CD4-positive, alpha-beta T cell treated with Interleukin-4 for 1 hour (primary cell): ENCODE data around the gene LRIG3.
"Not testable (repeated sequence)": the region's sequence is repeated elsewhere in the genome, so short reads cannot be mapped to it uniquely, and the experiment has no call there.

Experiments used
- DNase-seq, 2 donors: peaks; one replicate each; pipeline ENCODE4 v3.0.0-alpha.2; 2020 to 2022

LRIG3 gene, protein sequence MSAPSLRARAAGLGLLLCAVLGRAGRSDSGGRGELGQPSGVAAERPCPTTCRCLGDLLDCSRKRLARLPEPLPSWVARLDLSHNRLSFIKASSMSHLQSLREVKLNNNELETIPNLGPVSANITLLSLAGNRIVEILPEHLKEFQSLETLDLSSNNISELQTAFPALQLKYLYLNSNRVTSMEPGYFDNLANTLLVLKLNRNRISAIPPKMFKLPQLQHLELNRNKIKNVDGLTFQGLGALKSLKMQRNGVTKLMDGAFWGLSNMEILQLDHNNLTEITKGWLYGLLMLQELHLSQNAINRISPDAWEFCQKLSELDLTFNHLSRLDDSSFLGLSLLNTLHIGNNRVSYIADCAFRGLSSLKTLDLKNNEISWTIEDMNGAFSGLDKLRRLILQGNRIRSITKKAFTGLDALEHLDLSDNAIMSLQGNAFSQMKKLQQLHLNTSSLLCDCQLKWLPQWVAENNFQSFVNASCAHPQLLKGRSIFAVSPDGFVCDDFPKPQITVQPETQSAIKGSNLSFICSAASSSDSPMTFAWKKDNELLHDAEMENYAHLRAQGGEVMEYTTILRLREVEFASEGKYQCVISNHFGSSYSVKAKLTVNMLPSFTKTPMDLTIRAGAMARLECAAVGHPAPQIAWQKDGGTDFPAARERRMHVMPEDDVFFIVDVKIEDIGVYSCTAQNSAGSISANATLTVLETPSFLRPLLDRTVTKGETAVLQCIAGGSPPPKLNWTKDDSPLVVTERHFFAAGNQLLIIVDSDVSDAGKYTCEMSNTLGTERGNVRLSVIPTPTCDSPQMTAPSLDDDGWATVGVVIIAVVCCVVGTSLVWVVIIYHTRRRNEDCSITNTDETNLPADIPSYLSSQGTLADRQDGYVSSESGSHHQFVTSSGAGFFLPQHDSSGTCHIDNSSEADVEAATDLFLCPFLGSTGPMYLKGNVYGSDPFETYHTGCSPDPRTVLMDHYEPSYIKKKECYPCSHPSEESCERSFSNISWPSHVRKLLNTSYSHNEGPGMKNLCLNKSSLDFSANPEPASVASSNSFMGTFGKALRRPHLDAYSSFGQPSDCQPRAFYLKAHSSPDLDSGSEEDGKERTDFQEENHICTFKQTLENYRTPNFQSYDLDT

DNA sequence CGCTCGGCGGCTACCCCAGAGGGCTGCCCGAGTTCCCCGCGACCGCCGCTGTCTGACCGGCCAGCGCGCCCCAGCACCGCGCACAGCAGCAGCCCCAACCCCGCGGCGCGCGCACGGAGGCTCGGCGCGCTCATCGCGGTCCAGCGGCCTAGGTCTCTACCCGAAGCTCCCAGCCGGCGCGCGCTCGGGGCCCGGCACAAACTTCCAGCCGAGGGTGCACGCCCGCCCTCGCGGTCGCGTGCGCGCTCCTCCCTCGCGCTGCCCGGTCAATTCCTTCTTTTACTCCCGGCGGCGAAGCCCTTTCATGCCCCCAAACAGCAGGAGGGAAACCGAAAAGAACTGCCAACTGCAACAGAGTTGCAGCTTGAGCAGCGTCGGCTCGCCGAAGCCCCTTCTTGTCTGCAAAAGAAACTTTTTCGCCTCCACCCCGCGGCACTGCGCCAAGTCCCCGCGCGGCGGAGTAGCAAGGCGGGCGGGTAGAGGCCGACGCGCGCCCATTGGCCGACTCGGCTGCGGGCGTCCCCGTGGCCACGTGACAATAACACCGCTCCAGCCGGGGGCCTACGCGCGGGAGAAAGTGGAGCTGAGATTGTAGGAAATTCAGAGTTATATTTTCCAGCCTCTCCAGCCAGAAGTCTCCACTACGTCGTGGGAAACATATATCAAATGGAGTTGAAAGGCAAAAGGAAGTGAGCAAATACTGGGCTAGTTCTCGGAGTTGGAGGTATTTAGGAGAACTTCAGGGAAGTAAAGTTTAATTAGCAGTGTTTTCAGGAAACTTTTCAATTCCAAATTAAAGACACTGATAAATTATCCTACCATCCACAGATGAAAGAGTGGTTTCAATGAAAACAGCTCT is at the start of gene LRIG3:
Gene LRIG3 (minus strand): TSS at position 403 of the 859 bp plus-strand sequence. CDS start 269 bp downstream, at position 134.
- DNase-seq: no peak

DNA sequence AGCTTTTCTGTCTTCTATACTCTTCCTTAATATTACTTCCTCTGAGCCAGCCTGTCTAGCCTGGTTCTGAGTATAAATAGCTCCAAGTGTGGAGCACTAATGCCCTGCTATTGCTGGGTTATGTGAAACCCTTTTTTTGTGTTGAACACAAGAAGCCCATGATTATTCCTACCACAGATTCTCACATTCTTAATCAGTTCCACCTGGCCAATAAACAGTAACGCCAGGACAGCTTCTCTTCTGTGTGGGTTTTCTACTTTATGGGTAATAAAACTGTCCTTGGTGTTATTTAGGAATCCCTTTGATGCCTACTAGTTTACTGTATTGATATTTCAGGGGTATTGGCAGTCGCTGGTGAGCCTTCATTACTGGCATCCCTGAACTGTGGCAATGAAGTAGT is 48.9 kb upstream of the LRIG3 start:
- no peak for DNase-seq

DNA sequence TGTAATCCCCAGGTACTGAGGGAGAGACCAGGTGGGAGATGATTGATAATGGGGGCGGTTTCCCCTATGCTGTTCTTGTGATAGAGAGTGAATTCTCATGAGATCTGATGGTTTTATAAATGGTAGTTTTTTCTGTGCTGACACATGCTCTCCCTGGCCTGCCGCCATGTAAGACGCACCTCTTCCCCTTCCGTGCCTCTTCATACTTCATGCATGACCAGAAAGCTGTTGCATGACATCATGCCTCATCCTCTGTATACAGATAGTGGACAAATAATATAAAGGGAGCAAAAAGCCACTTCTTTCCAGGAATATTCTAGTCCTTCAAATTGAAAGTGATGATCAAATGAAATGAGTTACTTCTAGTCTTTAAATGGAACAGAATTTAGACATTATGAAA is 47.3 kb upstream of the LRIG3 start:
- DNase-seq: no peak

DNA sequence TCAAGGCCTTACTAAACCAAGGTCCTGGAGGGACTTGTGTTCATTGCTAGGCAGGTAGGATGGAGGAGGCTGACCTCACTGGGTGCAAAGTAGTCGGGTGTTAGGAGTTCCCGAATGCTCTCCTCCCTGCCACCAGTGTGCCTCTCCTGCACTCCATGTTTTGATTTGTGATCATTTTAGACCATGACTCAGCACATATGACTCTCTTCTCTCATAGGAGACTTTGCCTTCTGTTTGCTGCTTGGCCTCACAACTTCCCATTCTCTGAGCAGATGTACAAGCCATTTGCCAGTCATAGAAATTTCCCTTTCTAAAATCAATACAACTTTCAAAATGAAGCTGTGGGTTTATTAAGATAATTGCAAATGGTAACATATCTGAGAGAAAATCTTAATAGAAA is 46.6 kb upstream of the LRIG3 start:
- no peak for DNase-seq

DNA sequence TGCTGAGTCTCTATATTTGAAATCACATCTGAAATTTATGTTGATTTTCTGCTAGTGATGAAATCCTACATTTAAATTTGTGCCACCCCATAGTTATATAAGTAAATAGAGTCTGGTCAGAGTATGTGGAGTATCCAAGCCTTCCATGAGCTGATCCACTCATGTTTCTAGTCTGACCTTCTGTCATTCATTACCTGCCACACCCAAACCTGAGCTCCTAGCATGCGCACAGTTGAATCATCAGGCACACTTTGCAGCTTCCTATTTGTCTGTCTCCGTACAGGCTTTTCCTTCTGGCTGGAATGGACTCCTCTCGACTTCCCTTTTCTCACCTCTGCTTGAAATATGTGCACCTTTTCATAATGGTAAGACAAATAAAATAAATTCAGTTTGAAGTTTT is 45.3 kb upstream of the LRIG3 start:
- DNase-seq: no peak

DNA sequence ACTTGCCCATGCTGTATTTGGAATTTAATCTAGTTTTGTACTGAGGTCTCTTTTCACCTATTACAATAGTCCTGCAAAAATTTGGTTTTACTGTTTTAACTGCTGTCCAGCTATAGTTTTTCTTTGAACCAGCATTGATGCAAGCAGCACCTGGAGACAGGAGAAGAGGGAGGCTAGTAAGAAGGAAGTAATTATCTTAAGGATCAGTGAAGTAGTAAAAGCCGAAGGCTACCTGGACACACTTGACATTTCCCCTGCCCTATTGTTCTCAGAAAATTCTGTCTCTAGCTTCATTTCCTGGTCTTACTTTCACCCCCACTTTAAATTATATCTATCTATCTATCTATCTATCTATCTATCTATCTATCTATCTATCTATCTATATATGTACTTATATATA is 43.5 kb upstream of the LRIG3 start:
- no peak for DNase-seq

DNA sequence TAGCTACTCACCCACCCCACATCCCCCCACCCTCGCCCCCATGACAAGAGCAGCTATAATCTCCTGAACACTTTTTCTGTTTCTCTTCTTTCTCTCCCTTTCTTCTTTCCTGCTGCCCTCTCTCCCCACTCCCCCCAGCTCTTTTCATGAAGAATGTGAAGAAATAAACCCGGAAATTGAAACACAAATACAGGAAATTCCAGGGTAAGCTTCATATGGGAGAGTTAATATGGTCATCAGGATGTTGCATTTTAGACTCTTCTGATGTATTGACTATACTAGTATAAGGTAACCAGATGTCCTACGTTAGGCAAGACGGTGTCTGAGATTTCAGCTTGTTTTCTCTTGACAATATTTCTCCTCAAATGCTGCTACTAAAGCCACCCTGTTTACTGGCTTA is 41.6 kb upstream of the LRIG3 start:
- DNase-seq: no peak

DNA sequence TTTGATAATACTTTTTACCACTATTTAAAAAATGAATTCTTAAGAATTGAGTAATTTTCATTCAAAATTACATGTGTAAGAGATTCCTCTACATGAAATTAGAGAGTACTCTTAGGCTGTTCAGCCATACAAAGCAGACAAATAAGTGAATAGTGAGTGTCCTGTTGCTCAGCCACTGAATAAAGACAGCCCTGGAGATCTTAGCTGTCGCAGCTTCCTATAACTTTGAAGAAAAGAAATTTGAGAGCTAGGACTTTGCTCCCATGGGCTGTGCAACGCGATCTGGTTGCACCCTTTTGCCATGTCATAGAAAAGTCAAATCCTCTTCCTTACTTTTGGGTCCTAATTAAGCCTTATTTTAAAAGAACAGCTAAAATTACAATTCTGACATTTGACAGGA is 40.9 kb upstream of the LRIG3 start:
- DNase-seq: no peak

DNA sequence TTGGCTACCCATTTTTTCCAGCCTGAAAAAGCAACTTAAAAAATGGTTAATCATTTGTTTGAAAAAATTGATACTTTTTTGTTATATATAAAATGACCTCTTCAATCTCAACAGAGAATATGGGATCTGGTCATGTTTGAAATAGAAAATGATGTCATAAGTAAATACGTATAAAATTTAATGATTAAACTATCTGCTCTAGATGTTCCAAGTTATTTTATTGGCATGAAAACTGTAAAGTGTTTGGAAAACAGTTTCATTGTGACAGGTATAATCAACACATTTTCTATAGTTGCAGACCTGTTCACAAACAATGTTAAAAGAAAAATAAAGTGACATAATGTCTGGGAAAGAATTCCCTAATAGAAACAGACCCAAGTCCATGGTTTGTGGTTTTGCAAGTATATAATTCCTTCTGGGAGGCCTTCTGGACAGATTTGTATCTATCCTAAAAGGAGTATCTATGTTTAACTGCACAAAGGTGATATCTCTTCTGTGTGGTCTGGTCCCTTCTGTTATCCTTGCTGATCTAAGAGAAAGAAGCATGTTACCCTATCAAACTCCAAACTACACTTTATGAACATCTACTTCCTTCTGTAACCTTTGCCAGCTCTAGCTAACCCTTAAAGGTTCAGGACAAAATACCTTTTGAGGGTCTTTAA is 39.5 kb upstream of the LRIG3 start:
- no peak for DNase-seq

DNA sequence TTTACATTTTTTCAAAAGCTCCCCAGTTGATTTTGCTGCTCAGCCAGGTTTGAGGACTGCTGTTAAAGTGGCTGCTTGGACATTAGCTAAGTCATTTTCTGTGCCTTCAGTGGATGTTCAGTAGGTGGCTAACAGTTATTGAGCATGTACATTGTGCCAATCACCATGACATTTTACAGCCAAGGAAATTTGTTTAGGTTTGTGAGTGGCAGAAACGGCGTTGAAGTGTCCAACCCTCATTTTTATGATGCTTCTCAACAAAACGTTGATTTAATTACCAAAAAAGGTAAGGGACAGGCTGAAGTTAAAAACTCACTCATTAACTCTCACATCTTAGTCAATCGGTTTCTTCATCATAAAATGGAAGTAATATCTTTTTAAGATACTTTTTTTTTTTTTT is 37.0 kb upstream of the LRIG3 start:
- no peak for DNase-seq

DNA sequence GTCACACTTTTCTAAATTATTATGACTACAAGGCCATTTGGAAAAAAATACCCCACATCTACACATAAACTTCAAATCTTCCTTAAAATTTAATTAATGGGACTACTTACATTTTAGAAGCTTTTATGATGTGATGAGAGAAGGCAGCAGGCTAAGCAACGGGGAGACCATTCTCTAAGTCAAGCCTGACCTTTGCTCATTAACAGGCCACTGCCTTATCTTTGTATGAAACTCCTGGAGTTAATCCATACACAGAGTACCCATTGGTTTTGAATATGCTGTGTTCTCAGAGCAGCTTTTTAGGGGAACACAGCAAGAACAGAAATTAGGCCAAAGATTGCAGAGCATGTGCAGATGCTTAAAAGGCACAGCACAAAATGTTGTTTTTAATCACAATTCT is 35.5 kb upstream of the LRIG3 start:
- DNase-seq: no peak

DNA sequence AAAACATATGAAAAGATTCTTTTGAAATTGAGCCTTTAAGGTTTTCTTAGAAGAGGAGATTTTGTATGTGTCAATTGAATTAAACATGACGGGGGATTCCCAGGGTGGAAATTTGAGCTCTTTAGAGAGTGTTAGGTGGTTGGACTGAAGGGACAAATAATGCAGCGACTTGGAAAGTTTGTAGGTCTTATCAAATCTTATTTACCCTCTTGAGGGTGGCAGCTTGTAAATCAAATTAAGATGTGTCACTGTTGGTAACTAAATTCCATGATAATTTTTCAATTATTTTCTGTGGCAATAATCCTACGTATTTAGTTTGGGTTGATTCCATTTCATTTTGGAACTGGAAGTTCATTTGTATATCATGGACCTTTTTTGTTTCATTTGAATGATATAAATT is 33.7 kb upstream of the LRIG3 start:
- DNase-seq: no peak

DNA sequence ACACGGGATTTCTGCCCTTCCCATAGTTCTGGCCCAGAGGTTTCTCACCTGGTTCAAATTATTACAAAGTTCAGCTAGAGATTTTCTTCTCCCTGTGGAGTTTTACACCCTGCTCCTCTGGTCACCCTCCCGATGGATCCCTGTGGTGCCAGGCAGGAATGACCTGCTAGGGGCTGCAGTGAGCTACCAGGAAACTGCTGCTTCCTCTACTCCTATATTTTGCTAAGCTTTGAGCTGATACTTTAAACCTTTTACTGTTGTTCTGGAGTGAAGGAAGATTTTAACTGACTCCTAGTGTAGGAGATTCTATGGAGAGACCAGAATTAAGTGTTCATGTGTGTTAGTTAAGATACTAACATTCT is 30.4 kb upstream of the LRIG3 start:
- DNase-seq: no peak

DNA sequence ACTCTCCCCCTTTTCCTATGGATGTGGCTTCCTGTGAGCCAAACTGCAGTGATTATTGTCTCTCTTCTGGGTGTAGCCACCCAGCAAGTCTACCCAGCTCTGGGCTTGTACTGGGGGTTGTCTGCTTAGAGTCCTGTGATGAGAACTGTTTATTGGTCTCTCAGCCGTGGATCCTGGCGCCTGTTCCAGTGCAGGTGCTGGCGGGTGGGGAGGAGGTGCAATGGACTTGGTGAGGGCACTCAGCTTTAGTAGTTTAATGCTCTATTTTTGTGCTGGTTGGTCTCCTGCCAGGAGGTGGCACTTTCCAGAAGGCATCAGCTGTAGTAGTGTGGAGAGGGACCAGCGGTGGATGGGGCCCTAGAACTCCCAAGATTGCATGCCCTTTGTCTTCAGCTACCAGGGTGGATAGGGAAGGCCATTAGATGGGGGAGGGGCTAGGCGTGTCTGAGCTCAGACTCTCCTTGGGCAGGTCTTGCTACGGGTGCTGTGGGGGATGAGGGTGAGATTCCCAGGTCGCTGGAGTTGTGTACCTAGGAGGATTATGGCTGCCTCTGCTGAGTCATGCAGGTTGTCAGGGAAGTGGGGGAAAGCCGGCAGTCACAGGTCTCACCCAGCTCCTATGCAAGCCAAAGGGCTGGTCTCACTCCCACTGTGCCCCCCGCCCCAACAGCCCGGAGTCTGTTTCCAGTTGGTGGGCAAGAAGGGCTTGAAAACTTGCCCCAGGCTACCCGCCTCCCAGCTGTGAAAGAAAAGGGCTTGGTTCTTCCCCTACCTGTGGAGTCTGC is 29.8 kb upstream of the LRIG3 start:
- DNase-seq: not testable (repeated sequence)

DNA sequence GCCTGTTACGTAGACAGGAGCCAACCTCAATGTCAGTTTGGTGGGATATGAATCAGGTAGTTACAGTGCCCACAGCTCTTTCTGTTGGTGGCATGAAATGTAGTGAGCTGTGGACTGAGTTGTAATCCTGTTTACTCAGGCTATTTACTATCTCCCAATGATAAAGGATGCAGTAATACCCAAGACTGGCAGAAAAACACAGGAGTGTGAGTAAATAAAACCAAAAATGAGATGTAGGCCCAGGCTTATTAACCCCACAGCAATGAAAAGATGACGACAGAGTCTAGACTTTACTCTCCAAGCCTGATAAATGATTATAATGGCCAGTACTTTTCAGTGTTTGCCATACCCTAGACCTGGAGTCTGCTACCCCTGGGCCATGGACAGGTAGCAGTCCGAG is 22.8 kb upstream of the LRIG3 start:
- no peak for DNase-seq

DNA sequence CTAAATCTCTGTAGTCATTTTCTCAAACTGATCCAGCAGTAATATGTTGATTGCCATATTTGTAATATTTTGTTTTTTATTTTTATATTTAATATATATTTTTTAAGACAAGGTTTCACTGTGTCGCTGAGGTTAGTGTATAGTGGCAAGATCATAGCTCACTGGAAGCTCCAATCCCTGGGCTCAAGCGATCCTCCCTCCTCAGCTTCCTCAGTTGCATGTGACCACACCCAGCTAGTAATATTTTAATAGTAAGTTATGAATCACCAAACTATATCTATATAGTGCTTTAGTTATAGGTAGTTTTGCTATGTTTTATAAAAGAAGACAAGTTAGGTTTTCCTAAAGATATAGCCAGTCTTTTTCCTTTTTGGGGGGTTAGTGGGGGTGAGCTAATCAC is 22.0 kb upstream of the LRIG3 start:
- no peak for DNase-seq

DNA sequence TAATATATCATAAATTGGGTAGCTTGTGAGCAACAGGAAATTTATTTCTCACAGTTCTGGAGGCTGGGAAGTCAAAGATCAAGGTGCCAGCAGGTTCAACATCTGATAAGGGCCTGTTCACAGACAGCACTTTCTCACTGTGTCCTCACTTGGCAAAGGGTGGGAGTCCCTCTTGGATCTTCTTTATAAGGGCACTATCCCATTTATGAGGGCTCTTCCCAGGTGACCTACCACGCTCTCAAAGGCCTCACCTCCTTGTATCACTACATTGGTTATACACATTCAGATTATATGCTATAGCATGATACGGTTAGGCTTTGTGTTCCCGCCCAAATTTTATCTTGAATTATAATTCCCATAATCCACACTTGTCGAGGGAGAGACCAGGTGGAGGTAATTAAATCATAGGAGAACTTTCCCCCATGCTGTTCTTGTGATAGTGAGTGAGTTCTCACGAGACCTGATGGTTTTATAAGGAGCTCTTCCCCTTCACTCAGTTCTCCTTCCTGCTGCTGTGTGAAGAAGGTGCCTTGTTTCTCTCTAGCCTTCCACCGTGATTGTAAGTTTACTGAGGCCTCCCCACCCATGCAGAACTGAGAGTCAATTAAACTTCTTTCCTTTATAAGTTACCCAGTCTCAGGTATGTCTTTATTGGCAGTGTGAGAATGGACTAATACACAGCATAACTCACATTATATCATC is 19.2 kb upstream of the LRIG3 start:
- DNase-seq: no peak

DNA sequence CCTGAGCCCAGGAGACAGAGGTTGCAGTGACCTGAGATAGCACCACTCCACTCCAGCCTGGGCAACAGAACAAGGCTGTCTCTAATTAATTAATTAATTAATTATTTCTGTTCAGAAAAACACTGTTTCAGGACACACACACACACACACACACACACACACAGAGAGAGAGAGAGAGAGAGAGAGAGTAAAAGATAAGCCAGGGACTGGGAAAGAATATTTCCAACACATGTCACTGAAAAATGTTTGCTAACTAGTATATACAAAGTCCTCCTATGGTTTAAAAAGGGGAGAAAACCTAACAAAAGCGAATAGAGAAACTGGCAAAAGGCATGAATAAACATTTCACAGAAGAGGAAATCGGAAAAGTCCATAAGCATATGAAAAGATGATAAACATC is 18.1 kb upstream of the LRIG3 start:
- no peak for DNase-seq

DNA sequence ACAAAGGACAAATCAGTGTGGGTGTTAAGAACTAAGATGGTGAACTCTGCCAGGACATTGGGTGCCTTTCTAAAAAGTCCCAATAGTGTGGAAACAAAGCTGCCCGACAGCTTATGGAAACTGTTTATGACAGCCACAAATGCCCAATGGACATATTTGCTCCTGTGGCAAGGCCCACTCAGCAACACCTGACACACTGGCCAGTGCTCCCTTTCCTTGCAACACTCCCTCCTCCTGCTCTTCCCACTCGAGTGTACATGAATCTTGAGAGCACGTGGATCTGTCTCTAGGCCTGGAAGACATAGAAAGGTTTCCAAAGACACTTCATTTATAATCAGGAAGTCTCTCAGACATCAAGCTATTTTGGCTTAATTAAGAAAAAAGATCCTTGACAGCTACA is 14.2 kb upstream of the LRIG3 start:
- DNase-seq: no peak

DNA sequence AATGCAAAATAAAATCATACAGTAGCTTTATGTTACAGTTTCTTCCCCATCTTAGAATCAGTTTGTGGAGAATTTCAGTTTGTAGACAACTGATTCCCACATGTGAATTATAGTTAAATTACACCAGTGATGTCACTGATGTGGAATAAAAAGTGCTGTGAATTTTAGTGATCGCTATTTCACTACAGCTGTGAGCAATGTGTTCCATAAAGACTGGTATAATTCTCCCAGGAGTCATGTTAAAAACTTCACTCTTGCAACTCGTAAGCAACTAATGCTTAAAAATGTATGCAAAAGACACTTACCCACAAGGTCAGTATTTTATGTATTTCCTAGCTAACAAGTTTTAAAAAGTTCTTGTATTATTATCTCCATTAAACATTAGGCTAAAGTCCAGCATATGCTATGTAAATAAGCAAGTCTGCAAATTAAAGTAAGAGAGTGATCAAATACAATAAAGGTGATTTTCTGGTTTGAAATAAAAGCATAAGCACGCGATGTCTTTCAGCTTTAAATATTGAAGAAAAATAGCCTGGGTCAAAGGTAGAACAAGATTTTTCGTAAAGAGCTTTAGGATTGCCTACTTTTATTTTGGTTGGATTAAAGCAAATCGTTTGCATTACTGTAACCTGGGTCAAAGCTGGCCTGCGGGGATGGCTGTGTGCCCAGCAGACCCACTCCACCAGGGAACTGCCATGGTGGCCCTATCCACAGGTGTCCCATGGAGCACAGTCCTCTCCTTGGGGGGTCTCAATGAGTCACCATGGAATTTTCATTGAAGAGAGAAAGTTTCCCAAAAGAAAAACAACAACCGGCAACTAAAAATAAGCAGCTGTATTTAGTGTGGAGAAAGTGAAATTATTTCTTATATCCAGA is 12.7 kb upstream of the LRIG3 start:
- DNase-seq: no peak
